GM18505 (cell line): ENCODE measurements around the gene WDPCP.

ENCODE experiments used
- ATAC-seq: cut with Tn5 transposase; IDR thresholded peaks from one replicate; pipeline ENCODE4 v1.9.1; 2021; ENCODE audit not compliant: unreplicated experiment
- POLR2A ChIP-seq: IDR thresholded peaks from 4 replicates; pipeline ENCODE4 v1.6.1; 2011; ENCODE audit warnings: borderline replicate concordance; ENCODE audit not compliant: insufficient read depth, insufficient read length; ENCODE audit errors: extremely low read depth

Gene WDPCP

DNA sequence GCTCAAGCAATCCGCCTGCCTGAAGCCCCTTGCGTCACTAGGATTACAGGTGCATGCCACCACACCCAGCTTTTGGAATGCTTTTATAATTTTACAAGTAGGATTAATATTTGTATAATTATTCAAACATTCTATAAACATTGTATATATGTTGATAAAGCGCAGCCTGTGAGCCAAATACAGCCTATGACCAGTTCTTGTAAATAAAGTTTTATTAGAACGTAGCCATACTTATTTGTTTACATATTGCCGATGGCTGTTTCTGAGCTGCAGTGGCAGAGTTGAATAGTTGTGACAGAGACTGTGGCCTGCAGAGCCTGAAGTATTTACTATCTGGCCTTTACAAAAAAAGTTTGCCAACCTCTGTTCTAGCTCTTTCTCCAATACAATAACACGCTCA lies 305.0 kb downstream of the WDPCP start:
- no peak for TF ChIP-seq POLR2A

DNA sequence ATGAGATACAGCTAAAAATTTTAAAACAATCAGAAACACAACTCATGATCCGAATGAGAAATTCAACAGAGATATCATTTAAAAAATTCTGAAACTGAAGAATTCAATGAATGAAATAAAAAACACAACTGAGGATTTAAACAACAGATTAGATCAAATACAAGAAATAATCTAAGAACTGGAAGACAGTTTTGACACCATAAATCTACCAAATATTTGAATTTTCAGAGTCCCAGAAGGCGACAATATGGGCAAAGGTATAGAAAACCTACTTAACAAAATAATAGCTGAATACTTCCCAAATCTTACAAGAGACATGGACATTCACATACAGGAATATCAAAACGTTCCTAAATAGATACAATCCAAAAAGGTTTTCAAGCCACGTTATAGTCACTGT lies 315.7 kb downstream of the WDPCP start:
- no peak for ATAC-seq
- TF ChIP-seq POLR2A, result no peak

More for the DNA sequence above, 305.0 kb downstream of the WDPCP start:
- ATAC-seq, result no peak

DNA sequence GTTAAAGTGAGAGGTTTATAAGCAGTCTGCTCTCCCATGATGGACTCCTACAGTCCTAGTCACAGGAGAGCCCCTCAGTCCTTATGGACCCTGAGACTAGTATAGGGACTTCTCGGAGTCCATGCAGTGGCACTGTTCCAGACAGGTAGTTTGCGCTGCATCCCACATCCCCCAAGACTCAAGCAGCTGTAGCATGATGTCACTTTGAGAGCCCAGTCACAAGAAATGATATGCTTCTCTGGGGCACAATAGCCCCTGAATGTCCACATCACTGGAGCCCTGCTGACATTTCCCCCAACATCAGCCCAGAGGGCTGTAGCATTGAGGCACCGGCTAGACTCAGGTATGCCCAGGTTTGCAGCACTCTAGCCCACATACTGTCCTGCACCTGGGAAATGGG lies 317.6 kb downstream of the WDPCP start:
- ATAC-seq, result no peak

DNA sequence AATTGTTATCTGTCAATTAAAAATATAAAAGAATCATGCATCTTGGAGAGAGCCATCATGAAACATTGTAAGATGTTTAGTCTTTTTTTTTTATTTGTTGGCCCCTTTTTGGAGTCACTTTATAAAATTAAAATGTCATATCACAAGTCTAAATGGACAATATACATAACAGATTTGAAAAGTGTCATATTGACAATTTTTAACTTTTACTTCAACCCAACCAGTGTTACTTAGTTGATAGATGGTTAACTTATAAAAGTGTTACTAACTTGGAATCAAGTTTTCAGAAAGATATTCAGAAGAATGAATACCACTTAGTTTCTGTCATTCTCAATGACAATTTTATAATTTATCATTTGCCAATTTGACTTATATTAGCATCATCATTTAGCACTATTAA lies 319.3 kb downstream of the WDPCP start:
- no peak for TF ChIP-seq POLR2A
- no peak for ATAC-seq

More for the DNA sequence above, 317.6 kb downstream of the WDPCP start:
- TF ChIP-seq POLR2A, result no peak

DNA sequence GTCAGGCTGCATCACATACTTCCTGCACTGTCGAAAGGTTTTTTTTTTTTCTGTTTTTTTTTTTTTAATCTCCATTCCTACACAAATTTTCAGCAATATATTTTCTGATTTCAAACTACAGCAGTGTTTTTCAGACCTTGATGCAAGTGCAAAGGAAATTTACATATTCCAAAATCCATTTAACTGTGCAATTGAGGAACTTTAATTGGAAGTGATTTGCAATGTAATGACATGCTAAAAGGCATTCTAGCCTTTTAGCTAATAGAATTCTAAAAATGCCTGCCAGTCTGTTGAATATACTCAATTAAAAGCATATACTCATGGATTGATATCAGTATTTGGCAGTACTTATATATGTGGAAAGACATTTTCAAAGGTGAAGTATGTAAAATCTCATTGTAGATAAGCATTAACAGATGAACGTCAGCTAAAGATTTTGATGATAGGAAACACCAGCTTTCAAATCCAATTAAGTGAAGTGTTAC lies 327.1 kb downstream of the WDPCP start:
- no peak for TF ChIP-seq POLR2A
- ATAC-seq, result no peak

DNA sequence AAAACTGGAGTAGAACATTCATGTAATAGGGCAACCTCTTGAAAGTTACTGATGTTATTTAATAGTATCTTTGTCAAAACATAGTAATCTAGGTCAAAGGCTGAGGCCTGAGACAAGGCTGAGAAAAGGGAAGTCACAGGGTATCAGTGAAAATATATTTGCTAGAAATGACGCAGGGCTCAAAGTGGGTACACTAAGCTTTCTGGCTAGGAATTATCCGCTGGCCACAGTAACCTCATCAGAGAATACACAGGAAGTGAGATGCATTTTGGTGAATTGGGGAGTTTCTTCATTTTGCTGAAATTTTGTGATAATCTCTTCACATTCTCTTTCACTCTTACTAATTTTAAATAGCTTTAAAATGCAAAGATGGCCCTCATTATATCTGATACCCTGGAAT lies 330.8 kb downstream of the WDPCP start:
- ATAC-seq, result no peak
- TF ChIP-seq POLR2A, result no peak

DNA sequence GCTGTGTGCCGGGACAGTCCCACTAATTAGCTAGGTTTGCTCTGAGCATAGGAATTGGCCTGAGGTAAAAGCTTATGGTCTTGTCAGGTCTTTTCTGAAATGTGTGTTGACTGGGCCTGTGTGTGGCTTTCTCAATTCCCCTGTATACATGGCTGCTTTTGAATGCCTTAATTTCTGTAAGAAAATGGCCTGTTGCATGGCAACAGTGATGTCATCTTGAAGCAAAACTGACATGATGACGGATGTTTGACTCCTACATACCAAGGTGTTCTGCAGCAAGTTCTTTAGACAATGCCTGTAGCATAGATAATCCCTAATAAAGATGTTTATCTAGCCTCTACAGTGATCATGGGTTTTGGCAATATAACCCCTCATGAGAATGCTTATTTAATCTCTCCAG lies 339.1 kb downstream of the WDPCP start:
- TF ChIP-seq POLR2A, result no peak
- no peak for ATAC-seq

DNA sequence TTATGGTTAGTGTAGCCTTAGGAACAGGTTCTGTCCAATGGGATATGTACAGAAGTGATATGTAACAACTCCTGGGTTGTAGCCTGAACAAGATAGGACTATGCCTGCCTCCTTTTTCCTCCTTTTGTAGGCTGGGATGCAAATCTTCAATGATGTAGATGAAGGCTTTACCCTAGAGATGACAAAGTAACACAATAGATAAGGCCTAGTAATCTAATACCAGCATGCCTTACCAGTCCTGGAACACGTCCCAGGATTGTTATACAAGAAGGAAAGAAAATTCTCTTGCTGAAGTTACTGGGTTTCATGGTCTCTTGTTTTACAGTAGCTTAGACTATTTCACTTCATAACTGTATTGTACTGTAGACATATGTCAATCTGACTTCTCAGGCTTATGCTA lies 345.5 kb downstream of the WDPCP start:
- no peak for ATAC-seq
- TF ChIP-seq POLR2A, result no peak

DNA sequence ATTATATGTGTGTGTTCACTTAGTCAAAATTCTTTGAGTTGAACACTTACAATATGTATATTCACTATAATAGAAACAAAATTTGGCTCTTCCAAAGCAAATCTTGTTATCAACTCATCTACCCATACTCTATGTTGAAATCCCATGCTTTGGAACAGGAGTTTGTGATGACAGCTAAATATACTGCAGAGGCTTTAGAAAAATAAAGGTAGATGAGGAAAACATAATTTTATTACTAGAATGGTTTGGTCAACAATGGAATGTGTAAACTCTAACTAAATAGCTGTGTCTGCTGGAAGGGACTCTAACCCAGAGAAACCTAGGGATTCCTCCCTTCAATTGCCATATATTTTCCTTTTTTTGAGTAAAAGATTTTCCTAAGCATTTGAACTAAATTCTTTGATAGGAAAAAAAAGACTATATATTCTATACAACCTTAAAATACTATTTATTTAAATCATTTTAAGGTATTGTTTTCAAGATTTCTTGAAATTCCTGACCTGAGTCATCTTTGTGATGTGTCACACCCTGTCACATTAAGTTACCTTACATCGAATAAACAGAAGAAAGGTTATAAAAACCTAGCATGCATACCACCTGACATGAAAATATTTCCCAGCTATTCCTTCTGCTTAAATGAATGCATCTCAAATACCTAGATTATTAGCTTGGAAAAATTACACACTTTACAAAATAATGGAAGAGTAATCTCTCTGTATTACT lies 362.2 kb downstream of the WDPCP start:
- no peak for ATAC-seq
- no peak for TF ChIP-seq POLR2A

DNA sequence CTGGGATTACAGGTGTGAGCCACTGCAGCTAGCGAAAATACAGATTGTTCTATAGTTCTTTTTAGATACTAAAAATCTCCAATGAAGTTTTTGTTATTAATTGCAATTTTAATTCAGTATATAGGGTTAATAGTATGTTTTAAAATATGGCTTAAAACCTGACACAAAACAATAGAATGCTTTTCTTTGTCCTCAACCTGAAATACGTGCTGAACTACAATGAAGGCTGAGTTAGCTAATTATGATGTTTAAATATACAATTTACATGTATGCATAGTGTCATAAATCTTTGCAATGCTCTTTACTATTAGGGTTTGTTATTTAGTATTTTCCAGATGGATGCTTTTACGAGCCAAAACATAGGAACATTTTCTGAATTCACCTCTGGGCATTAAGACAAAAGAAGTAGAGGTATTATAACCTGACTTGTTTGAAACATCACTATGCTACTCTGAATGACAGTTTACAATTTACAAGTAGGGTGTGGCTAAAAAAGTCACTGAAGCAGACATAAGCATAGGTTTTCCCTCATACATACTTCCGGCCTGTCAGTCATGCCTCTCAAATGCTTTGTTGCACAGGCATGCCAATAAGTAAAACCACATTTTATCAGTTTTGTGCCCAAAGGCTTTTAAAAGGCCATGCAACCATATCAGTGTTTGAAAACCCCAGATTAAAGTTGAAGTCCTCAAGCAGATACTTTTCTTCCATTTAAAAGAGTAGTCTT lies 369.3 kb downstream of the WDPCP start:
- TF ChIP-seq POLR2A, result no peak
- no peak for ATAC-seq

DNA sequence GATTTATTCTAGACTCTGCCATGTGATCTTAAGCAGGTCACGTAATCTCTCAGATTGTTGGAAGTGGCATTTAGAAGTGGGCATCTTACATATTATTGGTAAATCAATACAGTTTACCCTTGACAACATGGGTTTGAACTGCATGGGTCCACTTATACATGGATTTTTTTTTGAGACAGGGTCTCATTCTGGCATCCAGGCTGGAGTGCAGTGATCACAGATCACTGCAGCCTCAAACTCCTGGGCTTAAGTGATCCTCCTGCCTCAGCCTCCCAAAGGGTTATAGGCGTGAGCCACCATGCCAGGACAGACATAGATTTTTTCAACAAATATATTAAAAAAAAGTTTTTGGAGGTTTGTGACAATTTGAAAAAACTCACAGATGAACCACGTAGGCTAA lies 393.0 kb downstream of the WDPCP start:
- no peak for ATAC-seq
- TF ChIP-seq POLR2A, result no peak

DNA sequence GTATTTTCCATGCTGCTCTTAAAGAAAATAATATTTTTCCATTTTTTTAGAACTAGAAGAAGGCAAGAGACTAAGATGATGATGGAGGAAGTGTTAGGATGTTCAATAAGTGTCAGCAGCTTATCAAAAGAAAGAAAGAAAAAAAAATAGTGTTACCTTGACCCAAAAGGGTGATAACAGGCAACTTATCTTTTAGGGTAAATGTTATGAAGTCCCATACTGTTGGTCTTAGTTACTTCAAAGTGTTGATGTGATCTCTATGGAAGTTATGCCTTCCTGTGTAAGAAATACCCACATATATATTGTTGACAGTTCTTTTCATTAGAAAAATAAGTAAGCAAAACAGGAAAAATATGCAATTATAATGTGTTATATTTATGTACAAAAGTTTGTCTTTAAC lies 394.1 kb downstream of the WDPCP start:
- TF ChIP-seq POLR2A, result no peak

DNA sequence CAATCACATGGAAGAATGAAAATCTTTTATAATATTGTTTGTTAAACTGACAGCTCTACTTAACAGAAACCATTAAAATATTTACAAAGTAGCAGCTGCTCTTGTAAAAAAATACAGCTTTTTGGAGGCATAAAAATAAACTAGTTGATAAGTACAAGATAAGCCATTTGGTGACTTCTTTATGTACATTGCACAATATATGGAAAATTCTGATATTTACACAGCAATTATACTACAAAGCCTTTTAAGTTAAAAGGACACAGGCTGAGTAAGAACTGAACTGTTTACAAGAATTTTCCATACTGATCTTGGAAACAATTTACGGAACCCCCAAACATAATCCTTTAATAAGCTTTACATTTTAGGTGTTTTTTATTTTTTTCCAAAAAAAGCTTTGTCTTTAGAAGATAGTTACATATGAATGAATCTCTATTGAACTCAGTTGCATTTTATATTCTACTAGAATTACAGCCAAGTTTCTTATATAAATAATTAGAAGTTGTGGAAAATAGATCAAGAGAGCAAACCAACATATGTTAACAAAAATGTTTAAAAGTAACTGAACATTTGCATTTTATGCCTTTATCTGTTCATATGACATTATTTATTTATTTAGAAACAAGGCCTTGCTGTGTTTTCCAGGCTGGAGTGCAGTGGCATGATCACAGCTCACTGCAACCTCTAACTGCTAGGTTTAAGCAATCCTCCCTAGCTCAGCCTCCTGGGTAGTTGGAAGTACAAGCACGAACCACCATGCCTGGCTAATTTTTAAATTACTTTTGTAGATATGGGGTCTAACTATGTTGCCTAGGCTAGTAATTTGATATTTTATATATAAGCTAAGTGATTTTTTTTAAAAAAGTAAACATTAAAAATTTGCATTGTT lies 395.1 kb downstream of the WDPCP start:
- ATAC-seq, result no peak
- no peak for TF ChIP-seq POLR2A

More for the DNA sequence above, 394.1 kb downstream of the WDPCP start:
- ATAC-seq, result no peak
